H1 (cell line): Measurements from ENCODE around the gene POLA1. TPM values are rescaled to one million over a fixed set of nuclear protein-coding genes. Genes with fewer than 3 reads are reported as not detected.

Experiments used
- CTCF ChIA-PET: fragments of 300-600 bp; sonication (Branson Sonifier 250); formaldehyde crosslinking; loops from one replicate; lab custom pipeline; 2021; ENCODE audit not compliant: partially characterized antibody; lab: Charles Lee
- POLR2A ChIA-PET: fragments of 300-600 bp; sonication (Branson Sonifier 250); formaldehyde crosslinking; loops from one replicate; lab custom pipeline; 2021; ENCODE audit warnings: inconsistent platforms; ENCODE audit not compliant: partially characterized antibody; lab: Charles Lee
- DNase-seq, 2 experiments: peaks; one replicate each; pipeline versions ENCODE4 v3.0.0 to v3.0.0-alpha.2; 2010 to 2022; ENCODE audit warnings: low spot score in 2 of 2, low read depth in 1 of 2, mixed read lengths in 1 of 2
- FAIRE-seq: peaks from 2 replicates; lab custom pipeline; 2011; peaks lifted over from hg19 to GRCh38; lab: Jason Lieb, UNC
- H2AFZ ChIP-seq: 2 replicates; pipeline ENCODE4 v1.8.1; 2012; ENCODE audit warnings: low read length, inconsistent platforms
- H2AK5ac ChIP-seq: 2 replicates; pipeline ENCODE4 v1.6.1; 2013; ENCODE audit warnings: low read depth, low read length
- H2BK120ac ChIP-seq: replicated peaks from 2 replicates; pipeline ENCODE3; 2013; ENCODE audit warnings: low read depth, low read length, inconsistent platforms
- H2BK12ac ChIP-seq: 2 replicates; pipeline ENCODE4 v1.6.1; 2013; ENCODE audit warnings: low read depth, low read length
- H2BK15ac ChIP-seq: 2 replicates; pipeline ENCODE4 v1.6.1; 2013; ENCODE audit warnings: low read length
- H2BK20ac ChIP-seq: 2 replicates; pipeline ENCODE4 v1.6.1; 2013; ENCODE audit warnings: low read length
- H2BK5ac ChIP-seq: 2 replicates; pipeline ENCODE4 v1.6.1; 2013; ENCODE audit warnings: low read depth, low read length
- H3K14ac ChIP-seq: 2 replicates; pipeline ENCODE4 v1.6.1; 2013; ENCODE audit warnings: inconsistent platforms; ENCODE audit not compliant: insufficient read length
- H3K18ac ChIP-seq: 2 replicates; pipeline ENCODE4 v1.6.1; 2013; ENCODE audit warnings: low read length; ENCODE audit errors: extremely low read depth
- H3K23ac ChIP-seq: 2 replicates; pipeline ENCODE4 v1.6.1; 2013; ENCODE audit warnings: inconsistent platforms; ENCODE audit not compliant: insufficient read length
- H3K23me2 ChIP-seq: 2 replicates; pipeline ENCODE4 v1.6.1; 2013; ENCODE audit warnings: low read depth, low read length
- H3K27ac ChIP-seq: 2 replicates; pipeline ENCODE4 v1.6.1; 2011; ENCODE audit warnings: low read depth, low read length, inconsistent platforms
- H3K27me3 ChIP-seq, 4 experiments: replicated peaks in 1 of 4; 1 replicate in 1 of 4; 2 replicates in 3 of 4; pipeline versions ENCODE4 v1.6.1 to v1.8.1; 2011 to 2013; ENCODE audit warnings: low read length in 3 of 4, mild to moderate bottlenecking in 3 of 4, inconsistent platforms in 2 of 4, mixed read lengths in 2 of 4, moderate library complexity in 1 of 4; ENCODE audit not compliant: control insufficient read depth in 3 of 4, insufficient read depth in 3 of 4; ENCODE audit errors: extremely low read depth in 1 of 4
- H3K36me3 ChIP-seq, 4 experiments: 2 replicates each; pipeline versions ENCODE4 v1.6.1 to v1.8.1; 2011 to 2013; ENCODE audit warnings: mild to moderate bottlenecking in 4 of 4, low read length in 3 of 4, moderate library complexity in 2 of 4, control low read depth in 1 of 4, inconsistent platforms in 1 of 4; ENCODE audit not compliant: insufficient read depth in 4 of 4, control insufficient read depth in 2 of 4
- H3K4ac ChIP-seq: replicated peaks from 2 replicates; pipeline ENCODE3; 2013; ENCODE audit warnings: low read length, low read depth, mixed read lengths, inconsistent platforms; ENCODE audit not compliant: insufficient read length
- H3K4me1 ChIP-seq, 4 experiments: replicated peaks in 1 of 4; 1 replicate in 1 of 4; 2 replicates in 3 of 4; pipeline versions ENCODE4 v1.6.1 to v1.8.1; 2011 to 2013; ENCODE audit warnings: low read length in 3 of 4, inconsistent platforms in 2 of 4, mixed read lengths in 1 of 4; ENCODE audit not compliant: insufficient read depth in 4 of 4, control insufficient read depth in 3 of 4
- H3K4me2 ChIP-seq, 2 experiments: 2 replicates each; pipeline versions ENCODE4 v1.6.1 to v1.8.1; 2011 to 2013; ENCODE audit warnings: low read depth in 2 of 2, low read length in 2 of 2, control low read depth in 1 of 2, inconsistent platforms in 1 of 2, mild to moderate bottlenecking in 1 of 2; ENCODE audit not compliant: insufficient read depth in 1 of 2
- H3K4me3 ChIP-seq, 4 experiments: fragments of 200-600, 300-600 bp in 1 of 4; sonication (generic), shearing (Covaris generic), sonication (Bioruptor Twin) in 1 of 4; 2 replicates each; pipeline versions ENCODE4 v1.5.1 to v1.8.1; 2011 to 2016; ENCODE audit warnings: low read length in 4 of 4, low read depth in 3 of 4, control low read depth in 2 of 4, inconsistent platforms in 2 of 4, mild to moderate bottlenecking in 2 of 4, mixed read lengths in 1 of 4, moderate library complexity in 1 of 4; ENCODE audit not compliant: insufficient read depth in 2 of 4; ENCODE audit errors: extremely low read depth in 1 of 4
- H3K56ac ChIP-seq: replicated peaks from 2 replicates; pipeline ENCODE3; 2013; ENCODE audit warnings: low read depth, mild to moderate bottlenecking, mixed read lengths, low read length, inconsistent platforms; ENCODE audit not compliant: insufficient read length
- H3K79me1 ChIP-seq: 2 replicates; pipeline ENCODE4 v1.6.1; 2013; ENCODE audit warnings: low read depth, low read length, control low read depth
- H3K79me2 ChIP-seq, 2 experiments: 2 replicates each; pipeline versions ENCODE4 v1.6.1 to v1.8.1; 2012 to 2013; ENCODE audit warnings: low read length in 2 of 2, mild to moderate bottlenecking in 2 of 2, inconsistent platforms in 1 of 2; ENCODE audit not compliant: insufficient read depth in 2 of 2, control insufficient read depth in 1 of 2
- H3K9ac ChIP-seq, 4 experiments: replicated peaks in 1 of 4; 1 replicate in 1 of 4; 2 replicates in 3 of 4; pipeline versions ENCODE4 v1.6.1 to v1.8.1; 2011 to 2013; ENCODE audit warnings: low read depth in 3 of 4, low read length in 3 of 4, control low read depth in 2 of 4, mild to moderate bottlenecking in 2 of 4, moderate library complexity in 2 of 4, inconsistent platforms in 1 of 4; ENCODE audit errors: extremely low read depth in 1 of 4
- H3K9me3 ChIP-seq, 2 experiments: 2 replicates each; pipeline versions ENCODE4 v1.6.1 to v1.8.1; 2012 to 2013; ENCODE audit warnings: mild to moderate bottlenecking in 2 of 2, moderate library complexity in 2 of 2, control low read depth in 1 of 2, inconsistent platforms in 1 of 2, low read depth in 1 of 2, low read length in 1 of 2, mixed read lengths in 1 of 2; ENCODE audit not compliant: insufficient read depth in 2 of 2
- H4K20me1 ChIP-seq, 2 experiments: replicated peaks in 1 of 2; 2 replicates each; pipeline versions ENCODE3 to v1.8.1; 2011 to 2013; ENCODE audit warnings: inconsistent platforms in 2 of 2, low read length in 2 of 2, mild to moderate bottlenecking in 1 of 2; ENCODE audit not compliant: insufficient read depth in 2 of 2, control insufficient read depth in 1 of 2
- H4K5ac ChIP-seq: 2 replicates; pipeline ENCODE4 v1.6.1; 2013; ENCODE audit warnings: low read length, low read depth, mixed read lengths, inconsistent platforms; ENCODE audit not compliant: insufficient read length
- H4K8ac ChIP-seq: 2 replicates; pipeline ENCODE4 v1.8.0; 2013; ENCODE audit warnings: mild to moderate bottlenecking, moderate library complexity, low read length, inconsistent platforms; ENCODE audit not compliant: insufficient read depth; ENCODE audit errors: extremely low read depth
- H4K91ac ChIP-seq: replicated peaks from 2 replicates; pipeline ENCODE3; 2013; ENCODE audit warnings: low read length, mixed read lengths, inconsistent platforms; ENCODE audit not compliant: insufficient read length
- CREB1 ChIP-seq: IDR thresholded peaks from 2 replicates; pipeline ENCODE4 v1.6.1; 2012; ENCODE audit warnings: inconsistent platforms
- EZH2 ChIP-seq: fragments of 200-600 bp; sonication (generic); IDR thresholded peaks from 2 replicates; pipeline ENCODE4 v1.7.1; 2012; ENCODE audit warnings: low read depth, mild to moderate bottlenecking, moderate library complexity, low read length, inconsistent platforms; ENCODE audit not compliant: severe bottlenecking
- HDAC2 ChIP-seq, 2 experiments: fragments of 300-600 bp in 1 of 2; sonication (generic) in 1 of 2; IDR thresholded peaks; 2 replicates each; pipeline ENCODE4 v1.6.1; 2011 to 2012; ENCODE audit warnings: low read depth in 2 of 2, low read length in 2 of 2, mild to moderate bottlenecking in 2 of 2, moderate library complexity in 2 of 2, borderline replicate concordance in 1 of 2, inconsistent platforms in 1 of 2
- KDM4A ChIP-seq: IDR thresholded peaks from one replicate; pipeline ENCODE4 v1.7.1; 2012; ENCODE audit warnings: low read depth, mild to moderate bottlenecking, moderate library complexity, low read length, inconsistent platforms; ENCODE audit not compliant: severe bottlenecking
- POU5F1 ChIP-seq: IDR thresholded peaks from 2 replicates; pipeline ENCODE4 v1.6.1; 2011; ENCODE audit warnings: low read depth, mild to moderate bottlenecking, low read length, moderate library complexity
- RFX5 ChIP-seq: IDR thresholded peaks from 2 replicates; pipeline ENCODE4 v1.6.1; 2011; ENCODE audit warnings: low read depth, low read length, improper control_type of control experiment, borderline replicate concordance
- SIRT6 ChIP-seq: IDR thresholded peaks from one replicate; pipeline ENCODE4 v1.7.1; 2012; ENCODE audit warnings: low read length, inconsistent platforms
- SP4 ChIP-seq: IDR thresholded peaks from 2 replicates; pipeline ENCODE4 v1.6.1; 2012; ENCODE audit warnings: low read length, inconsistent platforms
- TCF12 ChIP-seq: IDR thresholded peaks from 2 replicates; pipeline ENCODE4 v1.6.1; 2011; ENCODE audit warnings: low read depth, mild to moderate bottlenecking, low read length
- YY1 ChIP-seq: IDR thresholded peaks from 2 replicates; pipeline ENCODE4 v1.6.1; 2011; ENCODE audit warnings: low read depth, mild to moderate bottlenecking, low read length
- polyA plus RNA-seq, 7 experiments: library from polyadenylated mRNA; depleted of rRNA in 3 of 7; stranded (reverse) in 5 of 7; unstranded in 2 of 7; fragments of >200 nt in 5 of 7; fragments of 200-250 nt in 2 of 7; gene quantifications; 1 replicate in 5 of 7; 2 replicates in 1 of 7; 4 replicates in 1 of 7; pipeline versions ENCODE4 v1.2.1 to v1.2.3, GENCODE V29; 2011 to 2013; ENCODE audit warnings: missing spikeins in 2 of 7, mixed read lengths in 2 of 7
- total RNA-seq: library from RNA; stranded (reverse); fragmentation: NEBNext Ultra II Directional; extraction: Animal tissue kit (Norgen Biotek cat#: 25700); gene quantifications from 2 replicates; pipeline ENCODE4 v1.2.1, GENCODE V29; 2021

Gene POLA1
- total and polyA plus RNA-seq, 2 of the 8 experiments (the other 6 are each of a cell fraction or from before 2014, with no cell fraction given): 5.6 to 34.9 TPM

DNA sequence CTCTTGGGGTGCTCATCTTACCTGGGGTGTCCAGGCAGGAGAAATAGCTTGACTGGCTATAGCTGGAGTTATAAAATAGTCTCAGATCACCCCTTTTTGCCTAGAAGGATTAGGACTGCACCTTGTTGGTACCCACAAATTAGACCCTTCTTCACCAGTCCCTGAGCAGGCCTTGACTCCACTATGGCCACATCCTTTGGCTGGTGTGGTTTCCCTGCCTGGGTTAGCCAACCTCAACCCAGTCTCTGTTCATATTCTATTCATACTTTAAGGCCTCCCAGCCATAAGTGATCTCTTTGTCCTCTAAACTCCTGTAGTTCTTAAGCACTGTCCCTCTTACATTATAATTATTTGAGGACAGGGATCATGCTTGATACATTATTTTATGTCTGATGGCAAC lies 252.7 kb downstream of the POLA1 start:
- Histone ChIP-seq H3K4me2 (no peak overlapping the region), H4K91ac (no peak overlapping the region), H2BK120ac (no peak overlapping the region), H3K4me3 (no peak overlapping the region), H2BK20ac (no peak overlapping the region), H3K79me2 (no peaks in the 10 kb centered on the region), H3K27ac (no peak overlapping the region), H2AK5ac (no peak overlapping the region), H3K56ac (no peak overlapping the region), H4K5ac (no peak overlapping the region), H3K4ac (no peak overlapping the region), H3K18ac (no peak overlapping the region), H2AFZ (no peak overlapping the region), H3K4me1 (no peaks in the 10 kb centered on the region), H3K23me2 (no peaks in the 10 kb centered on the region), H3K79me1 (no peaks in the 10 kb centered on the region), H2BK5ac (no peak overlapping the region), H3K23ac (no peak overlapping the region), H2BK15ac (no peak overlapping the region), H3K14ac (no peak overlapping the region), H4K8ac (no peak overlapping the region)
- FAIRE-seq: no peak
- CTCF ChIA-PET: no interaction called here
- POLR2A ChIA-PET: no interaction called here
- TF ChIP-seq HDAC2 (IDR thresholded peaks at IDR 0.05; ENCODE audit: borderline replicate concordance in 1 of 2, low read depth in 2 of 2, low read length in 2 of 2) (no peak), EZH2 (no peak), RFX5 (no peak), KDM4A (no peak), YY1 (no peak), SP4 (no peak), POU5F1 (no peak), TCF12 (no peak), SIRT6 (no peak), CREB1 (no peak)
- TF ChIP-seq, all 59 proteins: peak for 0
- Histone ChIP-seq H2BK12ac (no peak overlapping the region), H3K9ac (no peak overlapping the region), H4K20me1 (no peaks in the 10 kb centered on the region), H3K9me3 (no peaks in the 10 kb centered on the region), H3K36me3 (no peaks in the 10 kb centered on the region), H3K27me3 (no peaks in the 10 kb centered on the region)
- DNase-seq: no peak
